ENCODE data around the gene DNAJA1.

DNA sequence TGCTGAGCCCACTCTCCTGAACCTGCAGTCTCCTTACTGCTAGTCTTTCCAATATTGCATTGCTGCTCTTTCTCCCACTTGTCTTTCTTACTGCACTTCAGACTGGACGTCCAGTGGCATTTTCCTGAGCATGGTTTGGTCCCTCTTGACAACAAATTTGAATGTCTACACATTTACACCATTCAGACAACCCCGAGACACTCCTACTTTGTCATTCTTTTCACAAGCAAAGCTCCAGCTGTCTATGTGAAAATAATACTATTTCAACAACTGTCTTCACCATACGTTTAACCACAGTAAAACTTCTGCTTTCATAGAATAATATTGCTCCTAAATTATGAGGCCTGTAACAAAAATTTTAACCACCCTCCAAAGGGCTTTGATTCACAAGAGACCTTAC lies 13.2 kb upstream of the DNAJA1 start:
- TF ChIP-seq, protein P1, sequence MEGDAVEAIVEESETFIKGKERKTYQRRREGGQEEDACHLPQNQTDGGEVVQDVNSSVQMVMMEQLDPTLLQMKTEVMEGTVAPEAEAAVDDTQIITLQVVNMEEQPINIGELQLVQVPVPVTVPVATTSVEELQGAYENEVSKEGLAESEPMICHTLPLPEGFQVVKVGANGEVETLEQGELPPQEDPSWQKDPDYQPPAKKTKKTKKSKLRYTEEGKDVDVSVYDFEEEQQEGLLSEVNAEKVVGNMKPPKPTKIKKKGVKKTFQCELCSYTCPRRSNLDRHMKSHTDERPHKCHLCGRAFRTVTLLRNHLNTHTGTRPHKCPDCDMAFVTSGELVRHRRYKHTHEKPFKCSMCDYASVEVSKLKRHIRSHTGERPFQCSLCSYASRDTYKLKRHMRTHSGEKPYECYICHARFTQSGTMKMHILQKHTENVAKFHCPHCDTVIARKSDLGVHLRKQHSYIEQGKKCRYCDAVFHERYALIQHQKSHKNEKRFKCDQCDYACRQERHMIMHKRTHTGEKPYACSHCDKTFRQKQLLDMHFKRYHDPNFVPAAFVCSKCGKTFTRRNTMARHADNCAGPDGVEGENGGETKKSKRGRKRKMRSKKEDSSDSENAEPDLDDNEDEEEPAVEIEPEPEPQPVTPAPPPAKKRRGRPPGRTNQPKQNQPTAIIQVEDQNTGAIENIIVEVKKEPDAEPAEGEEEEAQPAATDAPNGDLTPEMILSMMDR (IDR thresholded peaks at IDR 0.05): no peak
- TF ChIP-seq POLR2A (IDR thresholded peaks at IDR 0.05) (no peak), EP300 (IDR thresholded peaks at IDR 0.05) (no peak)
